ENCODE results near the gene ZNF181.
A peak's percentile ranks its signal among the peaks of the same experiment; 100 is the strongest.

Gene ZNF181

DNA sequence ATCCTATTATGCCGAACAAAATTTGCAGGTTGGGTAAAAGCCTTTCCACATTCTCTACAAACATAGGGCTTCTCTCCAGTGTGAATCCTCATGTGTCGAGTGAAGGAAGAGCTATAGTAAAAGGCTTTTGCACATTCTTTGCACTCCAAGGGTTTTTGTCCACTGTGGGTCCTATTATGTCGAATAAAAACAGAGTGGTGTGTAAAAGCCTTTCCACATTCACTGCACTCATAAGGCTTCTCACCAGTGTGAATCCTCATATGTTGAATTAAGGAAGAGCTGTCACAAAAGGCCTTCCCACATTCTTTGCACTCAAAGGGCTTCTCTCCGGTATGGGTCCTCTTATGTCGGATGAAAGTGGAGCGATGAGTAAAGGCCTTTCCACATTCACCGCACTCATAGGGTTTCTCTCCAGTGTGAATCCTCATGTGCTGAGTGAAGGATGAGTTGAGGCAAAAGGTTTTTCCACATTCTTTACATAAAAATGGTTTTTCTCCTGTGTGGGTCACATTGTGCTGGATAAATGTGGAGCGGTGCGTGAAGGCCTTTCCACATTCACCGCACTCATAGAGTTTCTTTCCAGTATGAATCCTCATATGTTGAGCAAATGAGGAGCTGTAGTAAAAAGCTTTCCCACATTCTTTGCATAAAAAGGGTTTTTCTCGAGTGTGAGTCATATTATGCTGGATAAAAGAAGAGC, 25.3 kb downstream of the ZNF181 start:
- no peak for DNase-seq

DNA sequence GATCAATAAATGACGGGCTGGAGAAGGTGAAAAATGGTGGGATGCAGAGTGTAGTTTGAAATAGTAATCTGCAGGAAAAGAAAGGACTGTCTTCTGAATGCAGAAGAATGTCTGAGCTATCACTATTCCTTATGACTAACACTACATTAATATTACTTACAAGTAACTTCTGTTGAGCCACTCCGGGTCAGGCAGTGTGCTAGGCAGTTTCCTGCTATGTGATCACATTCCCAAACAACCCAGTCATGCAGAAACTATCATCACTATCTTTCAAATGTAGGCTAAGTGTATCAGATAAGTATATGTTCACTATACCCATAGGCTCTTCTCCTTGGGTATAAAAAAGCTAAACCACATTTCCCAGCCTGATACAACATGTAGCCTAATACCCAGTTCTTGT, 32.3 kb downstream of the ZNF181 start:
- DNase-seq: no peak

DNA sequence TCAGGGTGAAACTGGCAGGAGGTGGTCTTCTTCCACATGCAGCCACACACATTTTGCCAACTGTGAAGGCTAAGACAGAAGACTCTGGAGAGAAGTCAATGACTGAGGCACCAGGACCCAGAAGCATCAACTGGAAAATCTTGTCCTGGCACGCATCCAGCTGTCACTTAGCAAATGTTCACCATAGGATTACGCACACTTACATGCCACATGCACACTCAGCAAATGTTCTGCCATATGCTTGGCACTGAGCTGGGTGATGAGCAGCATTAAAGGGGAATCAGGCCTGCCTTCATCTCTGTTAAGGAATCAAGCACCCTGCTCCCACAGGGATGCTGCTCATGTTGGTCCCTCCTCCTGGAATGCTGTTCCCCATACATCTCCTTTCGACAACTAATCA, 33.9 kb downstream of the ZNF181 start:
- DNase-seq: no peak

DNA sequence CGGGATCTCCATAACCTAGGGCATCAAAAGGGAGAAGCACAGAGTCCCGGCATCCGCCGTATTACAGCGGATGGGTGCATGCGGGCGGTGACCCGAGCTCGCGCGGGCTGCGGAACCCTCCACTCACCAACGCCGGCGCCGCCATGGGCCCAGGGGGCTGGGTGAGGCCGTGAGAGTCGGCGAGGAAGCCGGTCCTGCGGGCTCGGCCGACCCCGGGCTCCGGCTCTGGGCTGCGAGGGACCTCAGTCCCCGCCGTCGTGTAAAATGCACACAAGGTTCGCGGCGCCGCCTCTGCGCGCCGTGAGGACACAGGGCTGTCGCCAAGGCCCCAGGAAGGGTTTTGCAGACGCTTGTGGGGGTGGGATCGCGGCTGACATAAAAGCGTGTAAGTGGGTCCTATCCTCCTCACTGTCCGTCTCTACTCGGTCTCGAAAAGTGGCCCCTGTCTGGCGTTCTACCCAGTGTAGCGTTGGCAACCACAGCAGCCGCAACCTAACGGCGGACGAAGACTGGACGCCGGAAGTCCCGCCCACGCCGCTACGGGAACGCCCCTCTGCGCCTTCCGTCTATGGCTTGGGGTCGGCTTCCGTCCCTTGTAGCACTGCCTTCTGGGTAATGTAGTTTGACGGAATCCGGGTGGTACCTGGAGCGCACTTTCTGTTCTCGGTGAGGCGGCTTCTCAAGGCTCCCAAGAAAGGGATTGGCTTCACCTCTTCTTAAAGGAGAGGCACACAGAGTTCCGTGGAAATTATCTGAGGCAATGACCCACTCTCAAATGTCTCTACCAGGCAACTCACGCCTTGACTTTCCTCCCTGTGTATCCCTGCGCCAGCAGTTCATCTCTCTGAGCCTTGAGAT, 38.9 kb downstream of the ZNF181 start, which contains the start of gene ZNF599:
Gene ZNF599 (minus strand): TSS at position 519 of the 858 bp plus-strand sequence. CDS start 374 bp downstream, at position 145.
- peak; percentile 48 for DNase-seq

DNA sequence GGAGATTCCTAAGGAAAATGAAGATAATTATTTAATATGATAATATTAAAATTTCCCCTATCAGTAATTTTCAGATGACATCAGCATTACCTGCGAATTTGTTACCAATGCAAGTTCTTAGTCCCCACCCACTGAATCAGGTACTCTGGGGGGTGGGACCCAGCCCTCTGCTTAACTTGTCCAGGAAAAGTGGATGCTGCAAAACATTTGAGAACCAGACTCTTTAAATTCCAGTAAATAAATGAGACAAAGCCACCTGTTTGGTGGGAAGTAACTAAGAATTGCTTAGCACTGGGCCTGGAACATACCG, 39.5 kb downstream of the ZNF181 start:
- no peak for DNase-seq

DNA sequence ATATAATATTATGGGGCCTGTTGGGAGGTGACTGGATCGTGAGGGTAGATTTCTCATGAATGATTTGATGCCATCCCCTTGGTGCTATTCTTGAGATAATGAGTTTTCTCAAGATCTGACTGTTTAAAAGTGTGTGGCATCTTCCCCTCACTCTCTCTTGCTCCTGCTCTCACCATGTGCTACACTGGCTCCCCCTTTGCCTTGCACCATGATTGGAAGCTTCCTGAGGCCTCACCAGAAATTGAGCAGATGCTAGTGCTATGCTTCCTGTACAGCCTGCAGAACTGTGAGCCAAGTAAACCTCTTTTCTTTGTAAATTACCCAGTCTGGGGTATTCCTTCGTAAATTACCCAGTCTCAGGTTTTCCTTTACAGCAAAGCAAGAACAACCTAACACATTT, 40.8 kb downstream of the ZNF181 start:
- DNase-seq: no peak

DNA sequence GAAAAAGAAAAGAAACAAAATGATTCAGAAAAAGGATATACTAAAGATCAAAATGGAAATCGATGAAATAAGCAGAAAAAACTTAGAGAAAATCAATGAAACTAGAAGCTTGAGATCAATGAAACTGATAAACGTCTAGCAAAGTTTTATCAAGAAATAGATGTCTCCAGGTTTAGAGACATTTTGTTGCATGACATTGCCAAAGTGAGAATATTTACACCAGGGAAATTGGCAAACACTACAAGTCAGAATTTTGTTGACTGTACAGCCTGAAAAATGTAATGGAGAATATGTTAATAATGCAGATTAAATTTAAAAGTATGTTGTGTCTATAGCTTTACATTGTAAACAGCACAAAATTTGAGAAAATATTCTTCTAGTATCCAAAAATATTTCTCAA, 44.3 kb downstream of the ZNF181 start:
- no peak for DNase-seq

DNA sequence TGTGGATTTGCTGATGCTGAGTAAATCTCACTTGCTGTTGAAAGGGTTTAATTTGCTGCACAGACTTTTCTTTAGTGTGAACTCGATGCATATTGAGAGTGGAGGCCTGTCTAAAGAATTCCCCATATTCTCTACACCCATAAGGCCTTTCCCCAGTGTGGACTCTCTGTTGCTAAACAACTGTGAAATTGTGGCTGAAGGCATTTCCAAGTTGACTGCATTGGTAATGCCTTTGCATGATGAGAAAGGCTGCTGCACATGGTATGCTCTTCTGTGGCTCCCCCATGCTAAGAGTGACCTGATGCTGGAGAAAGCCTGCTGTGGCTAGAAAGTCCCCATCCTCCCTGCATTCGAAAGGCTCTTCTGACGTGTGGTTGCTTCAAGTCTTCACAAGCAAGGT, 45.6 kb downstream of the ZNF181 start:
- no peak for DNase-seq

DNA sequence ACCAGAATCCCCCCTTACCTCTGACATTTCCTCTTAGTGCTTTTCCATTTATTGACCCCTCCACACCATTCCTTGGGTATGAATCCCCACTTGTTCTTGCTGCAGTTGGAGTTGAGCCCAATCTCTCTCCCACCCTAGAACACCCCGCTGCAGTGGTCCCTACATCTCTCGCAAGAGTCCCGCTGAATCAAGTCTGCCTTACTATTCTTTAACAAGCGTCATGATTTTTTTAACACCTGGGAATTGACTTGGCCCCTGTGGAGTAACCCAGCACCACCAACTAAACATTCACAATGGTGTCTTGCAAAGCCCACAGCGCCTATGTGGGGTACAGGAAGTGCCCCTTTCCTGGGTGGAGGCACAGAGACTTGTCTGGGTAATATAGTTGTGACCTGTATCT, 52.2 kb downstream of the ZNF181 start:
- DNase-seq: no peak

DNA sequence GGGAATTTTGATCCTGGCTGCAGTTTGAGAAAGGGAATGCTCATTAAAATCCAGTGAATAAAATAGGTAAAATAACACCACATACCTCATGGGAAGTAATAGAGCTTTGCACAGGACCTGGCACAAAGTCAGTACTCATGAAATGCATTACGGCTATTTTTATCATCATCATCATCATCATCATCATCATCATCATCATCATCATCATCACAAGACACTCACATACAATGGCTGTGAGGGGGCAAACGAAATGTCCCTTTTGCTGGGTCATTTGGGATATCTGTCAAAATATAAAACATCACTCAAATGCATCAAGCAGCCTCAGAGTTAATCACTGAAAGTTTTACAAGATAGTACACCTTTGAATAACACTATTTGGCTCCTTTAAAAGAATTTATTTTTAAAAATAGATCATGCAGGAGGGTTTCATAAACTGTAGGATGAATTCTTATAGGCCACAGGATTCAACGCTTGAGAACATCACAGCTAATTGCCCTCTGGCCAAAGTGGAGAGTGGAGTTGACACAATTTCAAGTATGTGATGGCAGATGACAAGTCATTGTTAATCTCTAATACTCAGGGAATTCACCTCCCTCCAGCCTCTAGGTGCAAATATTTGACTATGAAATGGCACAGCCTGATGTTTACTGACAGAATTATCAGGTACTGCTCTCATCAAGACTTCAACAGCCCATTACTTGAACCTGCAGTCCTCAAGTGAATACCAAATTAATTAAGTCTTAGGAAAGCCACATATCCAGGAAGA, 53.2 kb downstream of the ZNF181 start:
- no peak for DNase-seq

DNA sequence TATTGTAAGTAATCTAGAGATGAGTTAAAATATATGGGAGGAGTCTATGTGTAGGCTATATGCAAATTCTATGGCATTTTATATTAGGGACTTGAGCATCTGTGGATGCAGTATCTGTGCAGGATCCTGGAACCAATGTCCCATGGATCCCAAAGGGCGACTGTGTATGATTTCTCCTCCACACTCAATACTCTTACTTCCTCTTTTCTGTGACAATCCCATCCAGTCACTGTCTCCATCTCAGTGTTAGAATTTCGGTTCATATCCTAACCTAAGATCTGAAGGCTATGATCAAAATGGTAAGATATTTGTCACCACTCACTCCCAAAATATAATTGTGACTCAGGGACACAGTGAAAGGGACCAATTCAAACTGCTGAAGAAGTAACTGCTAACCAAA, 54.0 kb downstream of the ZNF181 start:
- no peak for DNase-seq

DNA sequence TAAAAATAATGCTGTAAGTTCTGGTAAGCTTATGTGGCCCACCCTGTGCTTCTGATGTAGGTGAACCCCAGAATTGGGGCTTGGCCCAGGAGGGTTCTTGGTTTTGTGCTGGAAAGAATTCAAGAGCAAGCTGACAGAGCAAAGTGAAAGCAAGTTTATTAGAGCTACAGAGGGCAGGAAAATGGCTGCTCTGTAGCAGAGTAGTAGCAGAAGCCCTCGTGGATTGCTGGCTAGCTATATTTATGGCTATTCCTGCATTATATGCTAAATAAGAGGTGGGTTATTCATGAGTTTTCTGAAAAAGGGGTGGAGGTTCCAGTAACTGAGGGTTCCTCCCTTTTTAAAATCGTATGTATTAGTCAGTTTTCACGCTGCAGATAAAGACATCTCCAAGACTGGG, 59.5 kb downstream of the ZNF181 start:
- no peak for DNase-seq

DNA sequence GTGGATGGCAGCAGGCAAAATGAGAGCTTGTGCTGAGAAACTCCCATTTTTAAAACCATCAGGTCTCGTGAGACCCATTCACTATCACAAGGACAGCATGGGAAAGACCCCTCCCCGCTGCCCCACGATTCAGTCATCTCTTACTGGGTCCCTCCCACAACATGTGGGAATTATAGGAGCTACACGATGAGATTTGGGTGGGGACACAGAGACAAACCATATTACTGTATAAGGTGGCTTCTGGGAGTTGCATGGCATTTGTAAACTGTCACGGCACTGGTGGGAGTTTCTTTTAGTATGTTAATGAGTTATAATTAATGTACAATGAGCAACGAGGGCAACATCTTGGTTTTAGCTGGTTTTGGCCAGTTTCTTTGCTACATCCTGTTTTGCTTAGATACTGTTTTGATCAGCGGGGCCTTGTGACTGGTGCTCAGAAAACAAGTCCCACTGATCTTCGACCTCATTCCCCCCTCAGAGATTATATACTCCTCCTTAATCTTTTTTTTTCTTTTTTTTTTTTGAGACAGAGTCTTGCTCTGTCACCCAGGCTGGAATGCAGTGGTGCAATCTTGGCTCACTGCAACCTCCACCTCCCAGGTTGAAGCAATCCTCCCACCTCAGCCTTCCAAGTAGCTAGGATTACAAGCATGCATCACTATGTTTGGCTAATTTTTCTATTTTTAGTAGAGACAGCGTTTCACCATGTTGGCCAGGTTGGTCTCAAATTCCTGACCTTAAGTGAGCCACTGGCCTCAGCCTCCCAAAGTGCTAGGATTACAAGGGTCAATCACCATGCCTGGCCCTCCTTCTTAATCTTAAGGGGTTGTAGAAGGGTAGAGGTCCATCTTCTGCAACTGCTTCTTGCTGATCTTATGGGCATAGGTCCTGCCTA, 60.3 kb downstream of the ZNF181 start:
- no peak for DNase-seq
